Pulmonary artery endothelial cell (primary cell): ENCODE results near the gene ATAD3B. TPM values are rescaled to one million over a fixed set of nuclear protein-coding genes. Genes with fewer than 3 reads are reported as not detected.
A peak's percentile ranks its signal among the peaks of the same experiment; 100 is the strongest.
"Not testable (repeated sequence)": the region's sequence is repeated elsewhere in the genome, so short reads cannot be mapped to it uniquely, and the experiment has no call there.

Experiments
- DNase-seq: peaks from one replicate; pipeline ENCODE4 v3.0.0-alpha.2; 2011; ENCODE audit warnings: low read depth, low spot score
- total RNA-seq: library from RNA; depleted of rRNA; stranded (reverse); fragments of >200 nt; gene quantifications from 2 replicates; pipeline ENCODE4 v1.2.3, GENCODE V29; 2014

ATAD3B gene
- total RNA-seq, 1 donor from 2014 or later = 23.6 TPM

DNA sequence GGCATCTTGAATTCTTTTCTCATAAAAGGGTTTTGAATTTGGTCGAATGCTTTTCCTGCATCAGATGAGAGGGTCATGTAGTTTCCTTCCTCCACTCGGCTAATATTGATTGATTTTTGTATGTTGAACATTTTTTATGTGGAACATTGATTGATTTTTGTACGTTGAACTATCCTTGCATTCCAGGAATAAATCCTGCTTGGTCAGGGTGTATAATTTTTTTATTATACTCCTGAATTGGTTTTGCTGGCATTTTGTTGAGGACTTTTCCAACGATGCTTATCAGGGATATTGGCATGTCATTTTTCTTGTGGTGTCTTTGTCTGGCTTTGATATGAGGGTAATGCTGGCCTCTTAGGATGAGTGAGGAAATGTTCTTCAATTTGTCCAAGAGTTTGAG lies 60.4 kb downstream of the ATAD3B start:
- no peak for DNase-seq

DNA sequence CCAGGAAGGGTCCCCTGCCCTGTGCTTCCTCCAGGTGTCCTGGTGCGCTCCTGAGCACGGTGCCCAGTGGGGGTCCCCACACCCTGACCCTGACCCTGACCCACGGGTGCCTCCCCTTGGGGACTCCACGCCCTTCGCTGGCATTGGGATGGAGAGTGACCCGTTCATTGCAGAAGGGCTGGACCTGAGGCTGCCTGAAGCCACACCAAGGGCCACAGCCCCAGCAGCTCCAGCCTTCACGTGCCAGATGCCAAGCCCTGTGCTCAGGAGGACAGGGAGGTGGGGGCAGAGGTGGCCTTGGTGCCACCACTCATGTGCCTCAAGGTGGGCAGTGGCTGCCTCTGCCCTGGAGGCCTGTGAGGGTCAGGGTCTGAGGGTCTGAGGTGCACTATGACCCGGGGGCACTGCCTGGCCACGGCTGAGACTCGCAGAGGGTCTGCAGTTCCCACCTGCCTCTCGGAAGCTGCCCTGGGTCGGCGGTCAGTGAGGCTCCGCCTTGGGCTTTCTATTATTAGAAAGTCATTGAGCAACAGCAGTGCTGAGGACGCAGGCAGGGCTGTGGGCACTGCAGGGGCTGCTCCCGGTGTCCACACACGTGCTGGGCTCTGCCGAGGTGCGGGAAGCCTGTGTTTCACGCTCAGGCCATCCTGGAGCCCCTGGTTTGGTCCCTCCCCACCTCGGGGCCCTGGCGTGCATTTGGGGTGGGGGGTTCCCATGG lies 61.8 kb downstream of the ATAD3B start:
- DNase-seq = not testable (repeated sequence)

- not testable (repeated sequence) for DNase-seq
These were observed 62.3 kb downstream of the ATAD3B start for GRCh38 chr1:1533894-1534291.

DNA sequence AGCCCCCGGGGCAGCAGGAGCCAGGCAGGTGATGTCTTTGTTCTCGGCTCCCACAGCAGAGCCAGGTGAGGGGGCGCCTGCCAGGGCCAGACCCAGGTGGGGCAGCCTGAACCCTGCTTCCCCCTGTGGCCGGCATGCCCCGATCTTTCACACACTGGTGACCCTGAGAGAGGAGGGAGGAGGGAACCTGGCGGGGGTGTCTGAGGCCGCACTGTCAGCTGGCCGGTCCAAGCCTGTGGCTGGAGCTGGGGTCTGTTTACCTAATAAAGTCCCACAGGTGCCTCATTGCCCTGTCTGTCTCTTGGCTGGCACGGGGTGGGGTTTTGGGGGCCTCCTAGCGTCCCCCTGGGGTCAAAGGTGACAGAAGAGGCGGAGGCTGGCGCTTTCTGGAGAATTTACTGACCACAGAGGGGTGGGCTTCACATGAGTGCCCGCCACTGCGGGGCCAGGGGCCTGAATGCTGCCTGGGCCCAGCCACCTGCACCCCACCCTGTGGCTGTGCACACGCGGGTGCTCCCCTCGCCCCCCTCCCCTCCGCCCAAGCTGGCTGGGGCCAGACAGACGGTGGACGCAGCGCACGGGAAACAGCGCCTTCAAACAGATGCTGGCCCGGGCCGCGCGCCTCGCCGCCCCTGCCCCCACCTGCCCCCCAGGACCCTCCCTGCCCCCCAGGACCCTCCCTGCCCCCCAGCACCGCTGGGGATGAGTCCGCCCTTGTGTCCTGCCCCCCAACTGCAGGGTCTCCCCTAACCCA lies 63.0 kb downstream of the ATAD3B start:
- DNase-seq = no peak

DNA sequence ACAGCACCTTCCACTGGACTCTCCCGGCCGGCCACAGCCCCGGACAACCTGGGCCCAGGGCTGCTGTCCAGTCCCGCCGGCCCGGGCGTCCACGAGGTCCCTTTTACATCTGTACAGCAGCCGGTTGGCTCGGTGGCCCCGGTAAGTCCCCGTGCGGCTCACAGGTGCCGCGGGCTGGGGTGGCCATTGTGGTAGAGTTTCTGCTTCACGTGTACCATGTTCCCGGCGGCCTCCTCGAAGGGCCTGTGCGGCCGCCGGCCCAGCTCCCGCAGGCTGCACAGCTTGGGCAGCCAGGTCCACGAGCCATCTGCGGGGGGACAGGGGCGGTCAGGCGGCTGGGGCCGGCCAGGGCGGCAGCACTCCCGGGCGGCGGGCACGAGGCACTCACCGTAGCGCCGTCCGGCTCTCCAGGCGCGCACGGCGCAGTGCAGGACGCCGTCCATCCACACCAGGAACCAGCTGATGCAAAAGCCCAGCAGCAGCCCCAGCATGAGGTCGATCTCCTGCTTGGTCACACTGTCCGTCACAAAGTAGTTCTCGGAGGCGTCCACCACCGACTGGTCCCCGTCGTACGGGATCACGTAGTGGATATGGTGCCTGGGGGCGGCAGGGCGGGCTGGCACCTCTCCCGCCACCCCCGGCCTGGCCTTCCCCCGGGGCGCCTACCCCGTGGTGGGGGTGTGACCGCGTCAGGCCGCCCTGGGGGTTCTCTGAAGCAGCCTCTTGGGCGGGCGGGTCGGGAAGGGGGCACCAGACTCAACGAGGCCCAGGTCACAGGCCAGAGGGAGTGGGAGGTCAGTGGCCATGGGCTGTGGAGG lies 63.8 kb downstream of the ATAD3B start:
- DNase-seq = no peak

DNA sequence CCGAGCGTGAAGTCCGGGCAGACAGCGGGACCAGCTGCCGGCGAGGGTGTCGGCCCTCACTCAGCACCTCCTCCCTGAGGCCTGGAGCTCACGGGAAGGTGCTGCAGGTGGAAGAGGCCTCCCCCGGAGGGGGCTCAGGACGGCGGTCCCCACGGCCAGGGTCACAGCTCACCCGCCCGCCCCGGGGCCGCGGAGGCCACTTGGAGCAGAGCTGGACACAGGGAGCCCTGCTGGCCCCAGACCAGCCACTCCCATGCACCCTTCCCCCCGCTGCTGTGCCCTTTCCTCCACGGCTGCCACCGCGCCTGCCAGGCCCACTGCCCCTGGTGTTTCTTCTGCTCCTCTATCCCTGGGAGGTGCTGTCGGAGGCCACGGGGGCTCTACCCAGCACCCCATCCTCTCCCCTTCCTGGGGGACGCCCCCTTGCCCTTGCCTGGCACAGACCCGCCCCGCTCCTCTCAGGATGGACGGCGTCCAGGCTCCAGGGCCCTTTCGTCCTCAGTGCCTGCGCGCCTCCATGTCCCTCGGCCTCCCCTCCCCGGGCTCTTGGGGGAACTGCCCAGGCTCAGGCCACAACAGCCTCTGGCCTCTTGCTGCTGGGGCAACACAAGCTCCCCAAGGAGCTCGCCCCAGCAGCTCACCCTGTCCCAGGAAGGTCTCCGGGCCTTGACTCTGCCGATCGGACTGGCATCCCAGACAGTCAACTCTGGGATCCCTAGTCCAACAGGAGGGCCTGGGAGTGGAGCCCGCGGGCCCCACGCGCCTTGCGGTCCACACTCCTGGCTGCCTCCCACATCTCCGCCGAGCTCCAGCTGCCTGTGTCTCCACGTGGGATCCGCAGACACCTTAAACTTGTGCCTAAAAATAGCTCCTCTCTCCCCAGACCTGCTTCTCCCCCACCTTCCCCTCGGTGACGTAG lies 64.7 kb downstream of the ATAD3B start:
- no peak for DNase-seq

DNA sequence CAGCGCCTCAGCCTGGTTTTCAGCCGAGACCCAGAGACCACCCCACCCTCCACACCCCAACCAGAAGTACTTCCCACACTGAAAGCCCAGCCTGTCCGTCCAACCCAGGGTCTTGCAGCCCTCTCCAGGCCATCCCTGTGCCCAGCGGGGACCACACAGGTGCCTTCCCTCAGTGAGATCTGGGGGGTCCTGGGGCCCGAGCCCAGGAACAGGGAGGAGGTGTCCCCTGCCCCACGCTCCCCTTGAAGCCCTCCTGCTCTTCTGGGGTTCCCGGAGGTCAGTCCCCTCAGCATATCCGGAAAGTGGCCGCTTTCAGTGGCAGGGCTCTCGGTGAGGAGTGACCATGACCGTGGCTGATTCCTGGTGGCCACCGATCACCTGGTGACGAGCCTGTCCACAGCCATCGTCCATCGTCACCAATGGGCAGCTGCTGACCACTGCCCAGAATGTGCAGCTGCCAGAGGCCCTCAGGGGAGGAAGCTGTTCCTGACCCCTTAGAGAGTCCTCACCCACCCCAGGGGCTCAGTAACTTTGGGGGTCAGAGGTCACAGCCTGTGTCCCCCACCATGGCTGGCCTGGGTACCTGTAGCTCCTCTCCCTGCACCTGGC lies 65.5 kb downstream of the ATAD3B start:
- no peak for DNase-seq

DNA sequence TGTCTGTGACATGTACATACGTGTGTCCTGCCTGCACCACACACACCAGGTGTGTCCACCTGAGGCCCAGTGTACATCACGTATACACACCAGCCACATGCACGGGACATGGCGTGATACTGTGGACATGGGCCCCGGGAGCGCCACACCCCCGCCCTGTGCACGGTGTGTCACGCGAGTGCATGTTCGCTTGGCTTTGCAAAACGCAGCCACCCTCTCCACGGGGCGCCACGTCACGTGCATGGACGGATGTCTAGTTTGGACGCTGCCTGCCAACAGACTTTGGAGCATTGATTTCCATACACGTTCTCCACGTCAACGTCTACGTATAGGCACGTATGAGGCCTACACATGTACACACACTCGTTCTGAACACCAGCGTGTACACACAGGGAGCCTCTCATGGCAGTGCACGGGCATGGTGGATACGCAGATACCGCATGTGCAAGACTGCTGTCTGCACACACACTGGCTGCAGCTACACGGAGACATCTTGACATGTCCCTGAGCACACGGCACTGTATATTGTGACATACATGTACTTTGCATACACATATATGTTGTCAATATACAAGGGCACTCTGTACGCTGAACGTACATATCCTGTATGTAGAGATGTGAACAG lies 66.2 kb downstream of the ATAD3B start:
- no peak for DNase-seq

DNA sequence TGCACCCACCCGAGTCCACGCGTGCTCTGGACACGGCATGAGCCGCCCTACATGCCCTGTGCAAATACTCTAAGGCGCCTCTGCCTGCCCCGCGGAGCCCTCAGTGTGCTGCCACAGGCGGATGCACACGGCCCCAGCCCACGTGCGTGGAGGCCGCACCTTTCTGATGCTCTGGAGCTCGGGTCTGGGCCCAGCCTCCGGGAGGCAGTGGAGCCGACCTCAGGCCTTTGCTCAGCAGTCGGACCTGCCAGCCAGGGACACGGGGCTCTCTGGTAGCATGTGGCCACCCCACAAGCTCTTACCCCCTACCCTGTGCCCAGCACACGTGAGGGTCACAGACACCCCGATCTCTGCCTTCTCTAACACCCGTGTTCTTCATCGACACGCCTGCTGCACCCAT lies 66.8 kb downstream of the ATAD3B start:
- no peak for DNase-seq

GRCh38 chr1:1538989-1539309 lies 67.4 kb downstream of the ATAD3B start:
- no peak for DNase-seq

- DNase-seq = no peak
These were observed 67.9 kb downstream of the ATAD3B start for GRCh38 chr1:1539310-1540089.

- peak; percentile 32 for DNase-seq
These were observed 68.7 kb downstream of the ATAD3B start, which contains the start of gene TMEM240 for GRCh38 chr1:1540090-1540817. Gene TMEM240 (minus strand): TSS chr1:1540624. CDS start chr1:1540346, 278 bp downstream.

GRCh38 chr1:1540818-1541628 lies 69.5 kb downstream of the ATAD3B start:
- DNase-seq = no peak

GRCh38 chr1:1541956-1542765 lies 70.6 kb downstream of the ATAD3B start:
- DNase-seq = no peak

- DNase-seq = no peak
These were observed 71.5 kb downstream of the ATAD3B start for GRCh38 chr1:1542766-1543705.

- DNase-seq = no peak
These were observed 72.1 kb downstream of the ATAD3B start for GRCh38 chr1:1543706-1544099.
